B cell (primary cell): ENCODE results near the gene BACH2. TPM values are rescaled to one million over a fixed set of nuclear protein-coding genes. Genes with fewer than 3 reads are reported as not detected.
A peak's percentile ranks its signal among the peaks of the same experiment; 100 is the strongest.

Experiments
- ATAC-seq: fragments of 200-7000 bp; cut with Tn5 transposase; one replicate; pipeline ENCODE4 v1.10.0; 2021; ENCODE audit warnings: low read depth, mild to moderate bottlenecking, moderate number of reproducible peaks, moderate library complexity
- CTCF ChIA-PET: fragments of 350-600 bp; sonication (Branson Sonifier 250); formaldehyde crosslinking; loops from one replicate; lab custom pipeline; 2021; ENCODE audit warnings: antibody characterized with exemption, inconsistent platforms; lab: Charles Lee
- POLR2A ChIA-PET: fragments of 350-600 bp; sonication (Branson Sonifier 250); formaldehyde crosslinking; loops from one replicate; lab custom pipeline; 2021; ENCODE audit warnings: antibody characterized with exemption; lab: Charles Lee
- DNase-seq: peaks from one replicate; pipeline ENCODE4 v3.0.0; 2013
- H2AFZ ChIP-seq: 2 replicates; pipeline ENCODE4 v1.6.1; 2012; ENCODE audit warnings: mild to moderate bottlenecking, low read depth, low read length; ENCODE audit not compliant: insufficient read depth, poor library complexity, severe bottlenecking
- H3K27ac ChIP-seq, 2 donors: 1 replicate in 1 of 2; 2 replicates in 1 of 2; pipeline ENCODE4 v1.5.1; 2012 to 2013; ENCODE audit warnings: low read length in 2 of 2, mild to moderate bottlenecking in 2 of 2, moderate library complexity in 1 of 2
- H3K27me3 ChIP-seq, 4 experiments: fragments of 200-600 bp in 1 of 4; sonication (generic) in 1 of 4; replicated peaks in 1 of 4; 1 replicate in 2 of 4; 2 replicates in 2 of 4; pipeline versions ENCODE4 v1.6.1 to v1.7.0; 2013 to 2016; ENCODE audit warnings: low read length in 3 of 4, mild to moderate bottlenecking in 2 of 4, mixed read lengths in 1 of 4, moderate library complexity in 1 of 4; ENCODE audit not compliant: insufficient read depth in 4 of 4, control insufficient read depth in 3 of 4; ENCODE audit errors: control extremely low read depth in 1 of 4
- H3K36me3 ChIP-seq, 2 experiments: replicated peaks in 1 of 2; 1 replicate in 1 of 2; 2 replicates in 1 of 2; pipeline versions ENCODE4 v1.6.1 to v1.7.1; 2013; ENCODE audit warnings: low read length in 1 of 2; ENCODE audit not compliant: insufficient read depth in 2 of 2, control insufficient read depth in 1 of 2; ENCODE audit errors: control extremely low read depth in 1 of 2, extremely low read depth in 1 of 2
- H3K4me1 ChIP-seq, 2 donors: fragments of 200-600 bp in 1 of 2; sonication (generic) in 1 of 2; 1 replicate in 1 of 2; 2 replicates in 1 of 2; pipeline versions ENCODE4 v1.5.1 to v1.6.1; 2013 to 2017; ENCODE audit warnings: low read length in 2 of 2; ENCODE audit not compliant: control insufficient read depth in 2 of 2, insufficient read depth in 2 of 2
- H3K4me2 ChIP-seq: replicated peaks from 2 replicates; pipeline ENCODE3; 2012; ENCODE audit warnings: mild to moderate bottlenecking, low read depth, low read length; ENCODE audit not compliant: poor library complexity, severe bottlenecking
- H3K4me3 ChIP-seq, 5 experiments: fragments of 200-600 bp in 1 of 5; sonication (generic) in 1 of 5; 1 replicate in 3 of 5; 2 replicates in 2 of 5; pipeline versions ENCODE4 v1.5.1 to v1.7.0; 2011 to 2016; ENCODE audit warnings: low read length in 4 of 5, mild to moderate bottlenecking in 4 of 5, low read depth in 2 of 5, control low read depth in 1 of 5, moderate library complexity in 1 of 5; ENCODE audit not compliant: insufficient read depth in 1 of 5; ENCODE audit errors: control extremely low read depth in 1 of 5, extremely low read depth in 1 of 5
- H3K79me2 ChIP-seq: fragments of 200-600 bp; sonication (generic); one replicate; pipeline ENCODE4 v1.6.0; 2016; ENCODE audit warnings: low read length; ENCODE audit not compliant: control insufficient read depth, insufficient read depth
- H3K9ac ChIP-seq: fragments of 200-600 bp; sonication (generic); 2 replicates; pipeline ENCODE4 v1.6.1; 2017; ENCODE audit warnings: mild to moderate bottlenecking, low read length, moderate library complexity
- H3K9me3 ChIP-seq, 3 donors: one replicate each; pipeline versions ENCODE4 v1.6.1 to v1.7.1; 2013; ENCODE audit warnings: low read length in 2 of 3; ENCODE audit not compliant: control insufficient read depth in 2 of 3, insufficient read depth in 1 of 3; ENCODE audit errors: control extremely low read depth in 1 of 3
- H4K20me1 ChIP-seq: 2 replicates; pipeline ENCODE4 v1.6.0; 2012; ENCODE audit warnings: mild to moderate bottlenecking, low read length; ENCODE audit not compliant: insufficient read depth, control insufficient read depth, poor library complexity, severe bottlenecking
- H3K27ac Mint-ChIP-seq: one replicate; pipeline ENCODE4 v1.8.0; 2021; ENCODE audit warnings: mixed read lengths
- H3K27me3 Mint-ChIP-seq: one replicate; pipeline ENCODE4 v1.8.0; 2021; ENCODE audit warnings: mixed read lengths
- H3K4me1 Mint-ChIP-seq: one replicate; pipeline ENCODE4 v1.8.0; 2021; ENCODE audit warnings: mixed read lengths
- H3K4me3 Mint-ChIP-seq: one replicate; pipeline ENCODE4 v1.8.0; 2021; ENCODE audit warnings: mixed read lengths
- H3K9me3 Mint-ChIP-seq: one replicate; pipeline ENCODE4 v1.8.0; 2022; ENCODE audit warnings: mixed read lengths; ENCODE audit not compliant: insufficient read depth
- EZH2 ChIP-seq: IDR thresholded peaks from 2 replicates; pipeline ENCODE4 v1.6.1; 2012; ENCODE audit warnings: borderline replicate concordance, low read depth, mild to moderate bottlenecking, moderate library complexity, low read length; ENCODE audit not compliant: insufficient read depth, poor library complexity, severe bottlenecking
- WGBS: methylation state at CpG from one replicate; pipeline ENCODE4 v1.1.5; 2013; ENCODE audit warnings: missing lambda C conversion rate; ENCODE audit not compliant: insufficient coverage; 5-methylcytosine and 5-hydroxymethylcytosine counted together
- intact Hi-C: fragments of 100-400 bp; cut with micrococcal nuclease; formaldehyde crosslinking; loops from one replicate; pipeline ENCODE4 v1.10.0; 2022
- polyA plus RNA-seq: library from polyadenylated mRNA; depleted of rRNA; stranded (reverse); fragments of >200 nt; gene quantifications from 2 replicates; pipeline ENCODE4 v1.2.3, GENCODE V29; 2012
- total RNA-seq, 2 donors: library from RNA; stranded (reverse); fragments of 120-200 nt in 1 of 2; gene quantifications; 1 replicate in 1 of 2; 2 replicates in 1 of 2; pipeline versions ENCODE4 v1.2.3 to v1.2.4, GENCODE V29; 2013 to 2022
- TF ChIP-seq, protein P1 (sequence below): fragments of 200-600 bp; IDR thresholded peaks from one replicate; pipeline ENCODE4 v1.8.0; 2022; ENCODE audit warnings: antibody characterized with exemption, mild to moderate bottlenecking

The BACH2 gene
- total and polyA plus RNA-seq, 2 donors (not counting 1 experiment from before 2014, with no cell fraction given) = 41.1 to 235 TPM

GRCh38 chr6:90015883-90016282, 280.8 kb downstream of the BACH2 start:
- Mint-ChIP-seq H3K9me3 (no peaks in the 10 kb centered on the region), H3K27ac (no peak overlapping the region), H3K4me1 (peaks cover 23% of the 10 kb centered on the region), H3K4me3 (no peak overlapping the region), H3K27me3 (no peaks in the 10 kb centered on the region)
- Histone ChIP-seq H3K36me3 (peaks cover 3 to 59% of the 10 kb centered on the region in 2 experiments), H3K9ac (no peak overlapping the region), H3K4me3 (no peak overlapping the region), H3K4me2 (no peak overlapping the region), H4K20me1 (peaks cover 40% of the 10 kb centered on the region), H3K79me2 (peaks cover 61% of the 10 kb centered on the region), H3K27me3 (no peaks in the 10 kb centered on the region), H2AFZ (no peak overlapping the region), H3K27ac (peak overlapping the region in 1 of 2 donors; percentile 21), H3K9me3 (no peaks in the 10 kb centered on the region), H3K4me1 (peaks cover 13 to 20% of the 10 kb centered on the region in 2 donors)
- WGBS = no CpG with 5 or more reads among the region's 1 CpG
- intact Hi-C loops = no loop called here
- POLR2A ChIA-PET = no interaction called here
- DNase-seq = no peak
- no peak for ATAC-seq
- CTCF ChIA-PET = no interaction called here
- TF ChIP-seq EZH2 = no peak

- H3K27me3 Mint-ChIP-seq = no peaks in the 10 kb centered on the region
- Histone ChIP-seq H3K27ac (peak overlapping the region in 1 of 2 donors; percentile 36), H3K79me2 (peaks cover 52% of the 10 kb centered on the region), H3K4me2 (no peak overlapping the region), H3K27me3 (no peaks in the 10 kb centered on the region), H3K9me3 (no peaks in the 10 kb centered on the region), H2AFZ (no peak overlapping the region), H4K20me1 (peaks cover 29% of the 10 kb centered on the region), H3K9ac (no peak overlapping the region), H3K36me3 (peaks cover 22 to 62% of the 10 kb centered on the region in 2 experiments), H3K4me3 (no peak overlapping the region), H3K4me1 (peaks cover 0 to 7% of the 10 kb centered on the region in 2 donors)
- H3K4me3 Mint-ChIP-seq = peak overlapping the region; percentile 6
- TF ChIP-seq, protein P1, sequence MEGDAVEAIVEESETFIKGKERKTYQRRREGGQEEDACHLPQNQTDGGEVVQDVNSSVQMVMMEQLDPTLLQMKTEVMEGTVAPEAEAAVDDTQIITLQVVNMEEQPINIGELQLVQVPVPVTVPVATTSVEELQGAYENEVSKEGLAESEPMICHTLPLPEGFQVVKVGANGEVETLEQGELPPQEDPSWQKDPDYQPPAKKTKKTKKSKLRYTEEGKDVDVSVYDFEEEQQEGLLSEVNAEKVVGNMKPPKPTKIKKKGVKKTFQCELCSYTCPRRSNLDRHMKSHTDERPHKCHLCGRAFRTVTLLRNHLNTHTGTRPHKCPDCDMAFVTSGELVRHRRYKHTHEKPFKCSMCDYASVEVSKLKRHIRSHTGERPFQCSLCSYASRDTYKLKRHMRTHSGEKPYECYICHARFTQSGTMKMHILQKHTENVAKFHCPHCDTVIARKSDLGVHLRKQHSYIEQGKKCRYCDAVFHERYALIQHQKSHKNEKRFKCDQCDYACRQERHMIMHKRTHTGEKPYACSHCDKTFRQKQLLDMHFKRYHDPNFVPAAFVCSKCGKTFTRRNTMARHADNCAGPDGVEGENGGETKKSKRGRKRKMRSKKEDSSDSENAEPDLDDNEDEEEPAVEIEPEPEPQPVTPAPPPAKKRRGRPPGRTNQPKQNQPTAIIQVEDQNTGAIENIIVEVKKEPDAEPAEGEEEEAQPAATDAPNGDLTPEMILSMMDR = no peak
- no peak for TF ChIP-seq EZH2
- CTCF ChIA-PET = interaction anchor here (1.6 to 1.8 kb wide), 3 partner anchors 208 to 470 kb away, joined by 3 to 9 read pairs (median 5); no protein-coding TSS in a partner anchor
- H3K9me3 Mint-ChIP-seq = no peaks in the 10 kb centered on the region
- peaks cover 24% of the 10 kb centered on the region for H3K4me1 Mint-ChIP-seq
- no CpG with 5 or more reads among the region's 1 CpG for WGBS
- ATAC-seq (no peak), DNase-seq (no peak)
- H3K27ac Mint-ChIP-seq = peak overlapping the region; percentile 60
- intact Hi-C loops = no loop called here
- POLR2A ChIA-PET = no interaction called here
Measured at GRCh38 chr6:90008908-90009501, 287.6 kb downstream of the BACH2 start.
